H9 (cell line): ENCODE results near the gene PCOLCE2. TPM values are rescaled to one million over a fixed set of nuclear protein-coding genes. Genes with fewer than 3 reads are reported as not detected.

Experiments used
- DNase-seq: peaks from one replicate; pipeline ENCODE4 v3.0.0-alpha.2; 2017
- H2AFZ ChIP-seq: one replicate; pipeline ENCODE4 v1.6.1; 2013; ENCODE audit warnings: mild to moderate bottlenecking, low read length, control low read depth, moderate library complexity
- H2AK5ac ChIP-seq: 2 replicates; pipeline ENCODE4 v1.6.1; 2013; ENCODE audit warnings: low read length, control low read depth, mixed read lengths; ENCODE audit not compliant: insufficient read length
- H2BK120ac ChIP-seq: one replicate; pipeline ENCODE4 v1.6.1; 2013; ENCODE audit warnings: low read depth, mild to moderate bottlenecking, low read length, control low read depth, inconsistent platforms; ENCODE audit not compliant: poor library complexity, severe bottlenecking
- H2BK12ac ChIP-seq: 2 replicates; pipeline ENCODE4 v1.6.1; 2013; ENCODE audit warnings: low read length, control low read depth, mixed read lengths, low read depth; ENCODE audit not compliant: insufficient read length
- H2BK15ac ChIP-seq: 2 replicates; pipeline ENCODE4 v1.6.1; 2013; ENCODE audit warnings: low read depth, low read length, control low read depth
- H2BK20ac ChIP-seq: one replicate; pipeline ENCODE4 v1.6.1; 2013; ENCODE audit warnings: low read depth, mild to moderate bottlenecking, low read length, control low read depth, inconsistent platforms; ENCODE audit not compliant: poor library complexity, severe bottlenecking
- H2BK5ac ChIP-seq: 2 replicates; pipeline ENCODE4 v1.6.1; 2013; ENCODE audit warnings: low read length, control low read depth, mixed read lengths; ENCODE audit not compliant: insufficient read length
- H3K14ac ChIP-seq: 2 replicates; pipeline ENCODE4 v1.6.1; 2013; ENCODE audit warnings: low read length, control low read depth; ENCODE audit not compliant: insufficient read depth
- H3K18ac ChIP-seq: 2 replicates; pipeline ENCODE4 v1.6.1; 2013; ENCODE audit warnings: low read depth, mild to moderate bottlenecking, mixed read lengths, low read length, control low read depth; ENCODE audit not compliant: insufficient read length
- H3K23ac ChIP-seq: 2 replicates; pipeline ENCODE4 v1.6.1; 2013; ENCODE audit warnings: low read length, control low read depth, mixed read lengths, low read depth; ENCODE audit not compliant: insufficient read length
- H3K23me2 ChIP-seq: 2 replicates; pipeline ENCODE4 v1.6.1; 2013; ENCODE audit warnings: low read depth, mild to moderate bottlenecking, mixed read lengths, low read length, control low read depth; ENCODE audit not compliant: insufficient read length, poor library complexity, severe bottlenecking
- H3K27ac ChIP-seq: 2 replicates; pipeline ENCODE4 v1.5.1; 2013; ENCODE audit warnings: low read length, control low read depth, mixed read lengths, low read depth; ENCODE audit not compliant: insufficient read length
- H3K27me3 ChIP-seq: 2 replicates; pipeline ENCODE4 v1.6.1; 2013; ENCODE audit warnings: low read length, control low read depth, inconsistent platforms; ENCODE audit not compliant: insufficient read depth
- H3K4ac ChIP-seq: 2 replicates; pipeline ENCODE4 v1.6.1; 2013; ENCODE audit warnings: low read depth, mild to moderate bottlenecking, control low read depth, inconsistent platforms, low read length, moderate library complexity
- H3K4me1 ChIP-seq: 2 replicates; pipeline ENCODE4 v1.6.1; 2013; ENCODE audit warnings: low read length, control low read depth, inconsistent platforms; ENCODE audit not compliant: insufficient read depth
- H3K4me2 ChIP-seq: 2 replicates; pipeline ENCODE4 v1.6.1; 2013; ENCODE audit warnings: low read length, control low read depth, mixed read lengths; ENCODE audit not compliant: insufficient read length, insufficient read depth
- H3K56ac ChIP-seq: 2 replicates; pipeline ENCODE4 v1.6.1; 2013; ENCODE audit warnings: low read depth, mild to moderate bottlenecking, mixed read lengths, low read length, control low read depth; ENCODE audit not compliant: insufficient read length
- H3K79me1 ChIP-seq: 2 replicates; pipeline ENCODE4 v1.6.1; 2013; ENCODE audit warnings: low read depth, mild to moderate bottlenecking, moderate library complexity, low read length, control low read depth, inconsistent platforms; ENCODE audit not compliant: insufficient read depth, poor library complexity, severe bottlenecking
- H3K79me2 ChIP-seq: 2 replicates; pipeline ENCODE4 v1.6.1; 2013; ENCODE audit warnings: low read length, control low read depth, inconsistent platforms; ENCODE audit not compliant: insufficient read depth
- H3K9ac ChIP-seq: 2 replicates; pipeline ENCODE4 v1.6.1; 2013; ENCODE audit warnings: low read length, control low read depth, mixed read lengths; ENCODE audit not compliant: insufficient read length; ENCODE audit errors: extremely low read depth
- H3K9me3 ChIP-seq: one replicate; pipeline ENCODE4 v1.6.1; 2013; ENCODE audit warnings: low read depth, low read length, inconsistent platforms; ENCODE audit not compliant: control insufficient read depth
- H3T11ph ChIP-seq: one replicate; pipeline ENCODE4 v1.6.1; 2013; ENCODE audit warnings: mild to moderate bottlenecking, low read length, control low read depth, inconsistent platforms
- H4K20me1 ChIP-seq: one replicate; pipeline ENCODE4 v1.6.1; 2013; ENCODE audit not compliant: control insufficient read depth, insufficient read length, insufficient read depth
- H4K5ac ChIP-seq: 2 replicates; pipeline ENCODE4 v1.6.1; 2013; ENCODE audit warnings: low read depth, mild to moderate bottlenecking, mixed read lengths, low read length, control low read depth; ENCODE audit not compliant: insufficient read length
- H4K8ac ChIP-seq: replicated peaks from 2 replicates; pipeline ENCODE4 v1.6.1; 2013; ENCODE audit warnings: low read length, control low read depth, mixed read lengths, low read depth; ENCODE audit not compliant: insufficient read length
- H4K91ac ChIP-seq: 2 replicates; pipeline ENCODE4 v1.6.1; 2013; ENCODE audit warnings: low read depth, mild to moderate bottlenecking, moderate library complexity, mixed read lengths, low read length, control low read depth; ENCODE audit not compliant: insufficient read length
- H3K27ac Mint-ChIP-seq, 3 experiments: 2 replicates in 2 of 3; 3 replicates in 1 of 3; pipeline ENCODE4 v1.8.0; 2020 to 2021; ENCODE audit warnings: mixed read lengths in 3 of 3, mild to moderate bottlenecking in 1 of 3, moderate library complexity in 1 of 3
- H3K27me3 Mint-ChIP-seq: 2 replicates; pipeline ENCODE4 v1.8.0; 2021; ENCODE audit warnings: low read depth, mild to moderate bottlenecking, moderate library complexity, mixed read lengths
- H3K36me3 Mint-ChIP-seq, 3 experiments: 2 replicates in 2 of 3; 3 replicates in 1 of 3; pipeline ENCODE4 v1.8.0; 2020 to 2021; ENCODE audit warnings: low read depth in 3 of 3, mixed read lengths in 3 of 3; ENCODE audit not compliant: insufficient read depth in 1 of 3
- H3K4me1 Mint-ChIP-seq, 2 experiments: 2 replicates each; pipeline ENCODE4 v1.8.0; 2020; ENCODE audit warnings: mixed read lengths in 2 of 2
- H3K4me3 Mint-ChIP-seq, 2 experiments: 2 replicates in 1 of 2; 3 replicates in 1 of 2; pipeline ENCODE4 v1.8.0; 2020 to 2021; ENCODE audit warnings: mild to moderate bottlenecking in 2 of 2, mixed read lengths in 2 of 2, moderate library complexity in 1 of 2
- H3K9me3 Mint-ChIP-seq, 2 experiments: 2 replicates in 1 of 2; 3 replicates in 1 of 2; pipeline ENCODE4 v1.8.0; 2020; ENCODE audit warnings: mild to moderate bottlenecking in 2 of 2, mixed read lengths in 2 of 2, moderate library complexity in 1 of 2
- CTCF ChIP-seq: fragments of 200-600 bp; sonication (generic); conservative IDR thresholded peaks from 3 replicates; pipeline ENCODE4 v1.8.0; 2021; ENCODE audit warnings: antibody characterized with exemption, mild to moderate bottlenecking
- WGBS: extraction: QIAGEN DNeasy Blood & Tissue Kit; methylation state at CpG from one replicate; pipeline ENCODE4 v1.1.7; 2013; ENCODE audit warnings: missing lambda C conversion rate, low lambda C conversion rate, mixed read lengths; ENCODE audit not compliant: insufficient read length; ENCODE audit errors: extremely low coverage; 5-methylcytosine and 5-hydroxymethylcytosine counted together
- total RNA-seq: library from RNA; stranded (reverse); gene quantifications from 2 replicates; pipeline ENCODE4 v1.2.1, GENCODE V29; 2021

The PCOLCE2 gene
- total RNA-seq, 1 experiment from 2014 or later = 9.2 TPM

GRCh38 chr3:142839831-142840230 is 49.1 kb downstream of the PCOLCE2 start:
- peaks cover 3 to 14% (median 4%) of the 10 kb centered on the region in 3 experiments; a peak in 5 of 7 replicates for H3K36me3 Mint-ChIP-seq
- H3K9me3 ChIP-seq = no peaks in the 10 kb centered on the region
- DNase-seq = no peak
- H4K8ac ChIP-seq = no peak overlapping the region
- H2BK5ac ChIP-seq = no peak overlapping the region
- H3K9me3 Mint-ChIP-seq = no peaks in the 10 kb centered on the region; a peak in 1 of 5 replicates
- H3K14ac ChIP-seq = no peak overlapping the region
- no peaks in the 10 kb centered on the region for H3K79me1 ChIP-seq
- no peak overlapping the region for H2AFZ ChIP-seq
- no peak overlapping the region for H3K27ac Mint-ChIP-seq
- H3K4ac ChIP-seq = no peak overlapping the region
- H3K27ac ChIP-seq = no peak overlapping the region
- H3K18ac ChIP-seq = no peak overlapping the region
- H3K9ac ChIP-seq = no peak overlapping the region
- H3K27me3 Mint-ChIP-seq = no peaks in the 10 kb centered on the region
- no peak overlapping the region for H4K91ac ChIP-seq
- no peak overlapping the region for H3K23ac ChIP-seq
- no peaks in the 10 kb centered on the region for H3K23me2 ChIP-seq
- peaks cover 7 to 8% of the 10 kb centered on the region in 2 experiments; a peak in 3 of 4 replicates for H3K4me1 Mint-ChIP-seq
- no CpG with 5 or more reads among the region's 2 CpGs for WGBS
- no peak overlapping the region for H3K4me2 ChIP-seq
- no peak overlapping the region for H2AK5ac ChIP-seq
- H3K79me2 ChIP-seq = no peaks in the 10 kb centered on the region
- no peak overlapping the region for H3K4me3 Mint-ChIP-seq
- no peaks in the 10 kb centered on the region for H4K20me1 ChIP-seq
- no peak for TF ChIP-seq CTCF
- no peak overlapping the region for H3K56ac ChIP-seq
- H3T11ph ChIP-seq = no peak overlapping the region
- no peaks in the 10 kb centered on the region for H3K27me3 ChIP-seq
- no peak overlapping the region for H4K5ac ChIP-seq
- H2BK15ac ChIP-seq = no peak overlapping the region
- H2BK12ac ChIP-seq = no peak overlapping the region
- H2BK120ac ChIP-seq = no peak overlapping the region
- H2BK20ac ChIP-seq = no peak overlapping the region
- no peaks in the 10 kb centered on the region for H3K4me1 ChIP-seq
